Esophagus muscularis mucosa (tissue), 4 donors: Measurements from ENCODE around the gene SLC48A1. TPM values are rescaled to one million over a fixed set of nuclear protein-coding genes. Genes with fewer than 3 reads are reported as not detected.

Experiments
- DNase-seq: peaks from one replicate; pipeline ENCODE4 v3.0.0-alpha.2; 2017; ENCODE audit errors: extremely low spot score
- H3K27ac ChIP-seq, 4 donors: fragments of 200-600 bp; sonication (generic); replicated peaks in 1 of 4; 1 replicate in 3 of 4; 2 replicates in 1 of 4; pipeline ENCODE4 v1.5.1; 2016 to 2019; ENCODE audit warnings: mild to moderate bottlenecking in 1 of 4
- H3K27me3 ChIP-seq, 4 donors: fragments of 200-600 bp; sonication (generic); one replicate each; pipeline versions ENCODE4 v1.5.1 to v1.6.0; 2016 to 2019
- H3K36me3 ChIP-seq, 4 donors: fragments of 200-600 bp; sonication (generic); one replicate each; pipeline ENCODE4 v1.5.1; 2016 to 2019
- H3K4me1 ChIP-seq, 4 donors: fragments of 200-600 bp; sonication (generic); one replicate each; pipeline ENCODE4 v1.5.1; 2016 to 2019
- H3K4me3 ChIP-seq, 4 donors: fragments of 200-600 bp; sonication (generic); 1 replicate in 2 of 4; 2 replicates in 2 of 4; pipeline ENCODE4 v1.5.1; 2016 to 2019; ENCODE audit warnings: mild to moderate bottlenecking in 4 of 4, moderate library complexity in 1 of 4
- H3K9me3 ChIP-seq, 4 donors: fragments of 200-600 bp; sonication (generic); 1 replicate in 3 of 4; 2 replicates in 1 of 4; pipeline ENCODE4 v1.5.1; 2016 to 2019
- EP300 ChIP-seq: sonication (generic); formaldehyde crosslinking; IDR thresholded peaks from one replicate; pipeline ENCODE4 v1.6.1; 2017; ENCODE audit warnings: antibody characterized with exemption
- POLR2A ChIP-seq: fragments of 450-650 bp; IDR thresholded peaks from one replicate; pipeline ENCODE4 v1.6.1; 2017; ENCODE audit warnings: antibody characterized with exemption, moderate library complexity, mild to moderate bottlenecking, low read depth
- POLR2AphosphoS5 ChIP-seq, 2 donors: sonication (generic); formaldehyde crosslinking; IDR thresholded peaks; one replicate each; pipeline ENCODE4 v1.6.1; 2017; ENCODE audit warnings: antibody characterized with exemption in 2 of 2
- WGBS: methylation state at CpG from one replicate; pipeline ENCODE4 v1.1.5; 2018; 5-methylcytosine and 5-hydroxymethylcytosine counted together
- intact Hi-C: fragments of 100-400 bp; cut with DNase I; formaldehyde crosslinking; loops from one replicate; pipeline ENCODE4 v1.15.1; 2023
- total RNA-seq, 4 donors: library from RNA; depleted of rRNA; stranded (reverse); fragments of >200 nt; gene quantifications; one replicate each; pipeline versions ENCODE4 v1.1.0 to v1.2.1, GENCODE V29; 2016
- TF ChIP-seq, protein P1 (sequence below), 3 experiments: fragments of 200-600 bp in 2 of 3; fragments of 450-650 bp in 1 of 3; sonication (generic) in 2 of 3; IDR thresholded peaks; one replicate each; pipeline ENCODE4 v1.5.1; 2017 to 2019; ENCODE audit warnings: antibody characterized with exemption in 3 of 3, mild to moderate bottlenecking in 2 of 3, moderate library complexity in 1 of 3

The SLC48A1 gene
- total RNA-seq, 4 donors from 2014 or later, result 34.5 to 56.0 (median 40.7) TPM

DNA sequence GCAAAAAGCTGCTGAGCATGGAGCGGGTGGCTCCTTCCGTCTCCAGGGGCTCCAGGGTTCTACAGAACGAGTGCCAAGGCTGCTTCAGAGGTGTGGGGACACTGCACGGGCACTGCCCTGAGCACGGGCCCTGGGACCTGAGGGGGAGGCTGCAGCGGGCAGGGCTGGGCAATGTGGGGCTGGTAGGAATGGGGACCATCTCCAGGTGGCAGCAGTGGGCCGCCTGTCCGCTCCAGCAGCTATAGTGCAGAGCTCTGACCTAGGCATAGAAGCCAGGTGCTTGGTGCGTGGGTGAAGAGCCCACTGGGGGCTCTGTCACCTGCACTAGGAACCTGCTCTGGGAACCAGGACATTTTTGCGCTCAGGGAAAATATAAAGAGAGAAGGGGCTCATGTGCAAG is 24.4 kb downstream of the SLC48A1 start:
- Histone ChIP-seq H3K36me3 (peaks cover 62 to 72% (median 68%) of the 10 kb centered on the region in 4 donors), H3K4me1 (peaks cover 42 to 59% (median 49%) of the 10 kb centered on the region in 4 donors), H3K9me3 (no peaks in the 10 kb centered on the region), H3K4me3 (no peak overlapping the region), H3K27me3 (no peaks in the 10 kb centered on the region), H3K27ac (peak overlapping the region in 3 of 4 donors; percentile 2 to 40 (median 14))
- no peak for DNase-seq
- intact Hi-C loops, result no loop called here
- TF ChIP-seq, protein P1, sequence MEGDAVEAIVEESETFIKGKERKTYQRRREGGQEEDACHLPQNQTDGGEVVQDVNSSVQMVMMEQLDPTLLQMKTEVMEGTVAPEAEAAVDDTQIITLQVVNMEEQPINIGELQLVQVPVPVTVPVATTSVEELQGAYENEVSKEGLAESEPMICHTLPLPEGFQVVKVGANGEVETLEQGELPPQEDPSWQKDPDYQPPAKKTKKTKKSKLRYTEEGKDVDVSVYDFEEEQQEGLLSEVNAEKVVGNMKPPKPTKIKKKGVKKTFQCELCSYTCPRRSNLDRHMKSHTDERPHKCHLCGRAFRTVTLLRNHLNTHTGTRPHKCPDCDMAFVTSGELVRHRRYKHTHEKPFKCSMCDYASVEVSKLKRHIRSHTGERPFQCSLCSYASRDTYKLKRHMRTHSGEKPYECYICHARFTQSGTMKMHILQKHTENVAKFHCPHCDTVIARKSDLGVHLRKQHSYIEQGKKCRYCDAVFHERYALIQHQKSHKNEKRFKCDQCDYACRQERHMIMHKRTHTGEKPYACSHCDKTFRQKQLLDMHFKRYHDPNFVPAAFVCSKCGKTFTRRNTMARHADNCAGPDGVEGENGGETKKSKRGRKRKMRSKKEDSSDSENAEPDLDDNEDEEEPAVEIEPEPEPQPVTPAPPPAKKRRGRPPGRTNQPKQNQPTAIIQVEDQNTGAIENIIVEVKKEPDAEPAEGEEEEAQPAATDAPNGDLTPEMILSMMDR (IDR thresholded peaks at IDR 0.05), result peak; percentile 34 to 57 (median 50)
- no peak for TF ChIP-seq POLR2A
- 74% methylated on average over 8 of the region's 10 CpGs for WGBS

GRCh38 chr12:47798382-47798948 is 25.4 kb downstream of the SLC48A1 start:
- WGBS, result 84% methylated on average over 11 of the region's 17 CpGs
- peaks cover 52 to 68% (median 59%) of the 10 kb centered on the region in 4 donors for H3K36me3 ChIP-seq

GRCh38 chr12:47799357-47799955 is 26.4 kb downstream of the SLC48A1 start:
- no peaks in the 10 kb centered on the region for H3K9me3 ChIP-seq
- H3K4me1 ChIP-seq, result peaks cover 62 to 79% (median 69%) of the 10 kb centered on the region in 4 donors
- no peak overlapping the region for H3K4me3 ChIP-seq
- H3K27me3 ChIP-seq, result no peaks in the 10 kb centered on the region
- intact Hi-C loops, result no loop called here
- TF ChIP-seq, protein P1 (IDR thresholded peaks at IDR 0.05), result no peak
- TF ChIP-seq EP300 (no peak), POLR2A (no peak), POLR2AphosphoS5 (IDR thresholded peaks at IDR 0.05) (peak in 1 of 2 donors; percentile 18)
- peak overlapping the region; percentile 61 to 99 (median 80) for H3K27ac ChIP-seq
- no CpG with 5 or more reads among the region's 7 CpGs for WGBS
- no peak for DNase-seq
- H3K36me3 ChIP-seq, result peaks cover 43 to 68% (median 52%) of the 10 kb centered on the region in 4 donors

More at GRCh38 chr12:47798382-47798948, 25.4 kb downstream of the SLC48A1 start:
- H3K4me1 ChIP-seq, result peaks cover 53 to 69% (median 59%) of the 10 kb centered on the region in 4 donors
- TF ChIP-seq, protein P1 (IDR thresholded peaks at IDR 0.05), result no peak
- TF ChIP-seq POLR2A, result no peak
- peak overlapping the region in 3 of 4 donors; percentile 14 to 99 (median 99) for H3K27ac ChIP-seq
- intact Hi-C loops, result no loop called here
- no peak overlapping the region for H3K4me3 ChIP-seq
- no peaks in the 10 kb centered on the region for H3K9me3 ChIP-seq
- no peaks in the 10 kb centered on the region for H3K27me3 ChIP-seq
- no peak for DNase-seq

DNA sequence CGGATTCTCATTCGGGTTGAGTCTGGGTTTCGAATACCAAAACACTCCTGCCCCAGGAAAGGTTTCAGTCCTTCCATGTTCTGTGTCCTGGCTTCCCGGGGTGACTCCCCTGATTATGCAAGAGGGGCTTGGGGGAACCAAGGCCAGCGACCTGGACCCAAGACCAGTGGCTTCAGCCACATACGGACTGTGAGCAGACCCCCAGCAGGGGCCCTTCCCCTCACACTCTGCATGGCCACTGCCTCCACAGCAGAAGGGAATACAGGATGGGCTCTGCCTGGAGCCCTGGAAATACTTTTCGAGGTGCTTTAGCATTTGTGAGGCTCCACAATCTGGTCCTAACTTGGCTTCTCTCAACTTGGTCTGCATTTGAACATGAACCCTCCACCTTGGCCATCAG is 27.5 kb downstream of the SLC48A1 start:
- H3K27me3 ChIP-seq, result no peaks in the 10 kb centered on the region
- DNase-seq, result no peak
- TF ChIP-seq POLR2AphosphoS5 (IDR thresholded peaks at IDR 0.05), result no peak
- peaks cover 74 to 90% (median 80%) of the 10 kb centered on the region in 4 donors for H3K4me1 ChIP-seq
- no peak overlapping the region for H3K4me3 ChIP-seq
- H3K9me3 ChIP-seq, result no peaks in the 10 kb centered on the region
- H3K27ac ChIP-seq, result peak overlapping the region; percentile 61 to 99 (median 80)
- H3K36me3 ChIP-seq, result peaks cover 32 to 61% (median 43%) of the 10 kb centered on the region in 4 donors
- 91% methylated on average over 6 of the region's 7 CpGs for WGBS
- intact Hi-C loops, result no loop called here

DNA sequence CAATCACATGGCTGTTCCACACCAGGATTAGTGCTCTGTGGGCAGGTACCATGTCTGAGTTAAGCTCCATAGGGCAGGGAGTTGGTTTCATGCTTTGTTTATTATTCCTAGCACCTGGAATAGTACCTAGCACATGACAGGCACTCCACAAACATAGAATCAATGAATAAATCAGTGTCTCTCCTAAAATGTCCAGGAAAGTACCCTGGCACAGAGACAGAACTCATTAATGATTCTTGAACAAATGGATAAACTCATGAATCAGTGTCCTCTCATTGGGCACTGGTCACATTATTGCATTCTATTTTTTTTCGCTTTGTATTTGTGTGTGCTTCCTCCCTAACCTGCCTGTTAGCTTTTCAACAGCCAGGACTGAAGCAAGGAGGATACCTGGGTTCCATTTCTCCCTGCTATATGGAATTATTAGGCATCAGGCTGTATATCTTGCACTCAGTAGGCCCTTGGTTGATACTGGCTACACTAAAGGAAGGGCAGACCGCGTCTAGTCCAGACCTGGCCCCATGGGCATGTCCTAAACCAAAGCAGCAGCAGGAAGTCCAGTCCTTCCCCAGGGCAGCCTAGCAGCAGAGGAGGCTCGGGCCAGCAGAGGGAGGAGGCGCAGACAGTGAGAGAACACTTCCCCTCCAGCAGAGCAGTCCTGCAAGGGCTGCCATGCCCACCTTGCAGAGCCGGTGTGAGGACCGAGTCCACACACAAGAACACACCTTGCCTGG is 28.3 kb downstream of the SLC48A1 start:
- H3K36me3 ChIP-seq, result peaks cover 24 to 54% (median 36%) of the 10 kb centered on the region in 4 donors
- DNase-seq, result no peak
- H3K4me1 ChIP-seq, result peaks cover 81 to 98% (median 88%) of the 10 kb centered on the region in 4 donors
- no peak for TF ChIP-seq EP300
- TF ChIP-seq, protein P1 (IDR thresholded peaks at IDR 0.05), result peak; percentile 19 to 46 (median 33)
- TF ChIP-seq POLR2AphosphoS5 (IDR thresholded peaks at IDR 0.05), result no peak
- TF ChIP-seq POLR2A, result no peak
- intact Hi-C loops, result no loop called here
- H3K4me3 ChIP-seq, result peak overlapping the region in 1 of 4 donors; percentile 13
- no peaks in the 10 kb centered on the region for H3K27me3 ChIP-seq
- WGBS, result 59% methylated on average over 7 of the region's 7 CpGs
- H3K9me3 ChIP-seq, result no peaks in the 10 kb centered on the region
- H3K27ac ChIP-seq, result peak overlapping the region; percentile 92 to 99 (median 98)
